ENCODE measurements around the gene KCNMA1. TPM values are rescaled to one million over a fixed set of nuclear protein-coding genes. Genes with fewer than 3 reads are reported as not detected.

The KCNMA1 gene
- total and polyA plus RNA-seq, 2 donors from 2014 or later = 4.2 to 8.9 TPM

DNA sequence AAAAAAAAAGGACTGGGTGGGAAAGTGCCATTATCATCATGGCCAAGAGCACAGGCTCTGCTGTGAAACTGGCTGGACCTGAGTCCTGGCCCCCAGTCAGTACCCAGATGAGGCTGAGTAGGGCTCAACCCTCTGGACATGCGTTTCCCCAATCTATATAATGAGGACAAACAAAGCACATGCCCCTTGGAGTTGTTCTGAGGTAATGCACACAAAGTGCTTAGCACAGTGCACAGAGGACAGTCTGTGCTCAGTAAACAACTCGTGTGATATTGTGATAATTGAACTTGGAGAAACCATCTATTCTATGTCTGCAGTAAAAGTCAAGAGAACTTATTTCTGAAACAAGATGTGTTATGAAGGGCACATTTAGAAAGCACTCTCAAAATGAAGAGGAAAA, 138.8 kb downstream of the KCNMA1 start:
- intact Hi-C loops (cut with DNase I) = no loop called here
- Histone ChIP-seq H3K27me3 (ENCODE audit: control insufficient read depth, insufficient read depth, low read length) (no peaks in the 10 kb centered on the region), H3K9ac (ENCODE audit: low read length in 3 of 3) (no peak overlapping the region), H3K4me1 (ENCODE audit: control insufficient read depth in 2 of 3, insufficient read depth in 2 of 3, low read depth in 1 of 3, low read length in 3 of 3) (peaks cover 0 to 5% (median 0%) of the 10 kb centered on the region in 3 donors), H3K36me3 (ENCODE audit: control insufficient read depth in 2 of 3, insufficient read depth in 3 of 3, low read length in 3 of 3) (no peaks in the 10 kb centered on the region), H3K4me3 (ENCODE audit: low read length in 3 of 3) (no peak overlapping the region), H3K27ac (ENCODE audit: low read depth in 2 of 2, low read length in 2 of 2) (no peak overlapping the region), H3K9me3 (ENCODE audit: control insufficient read depth in 2 of 3, insufficient read depth in 1 of 3, low read length in 3 of 3) (no peaks in the 10 kb centered on the region)
- DNase-seq (no peak), FAIRE-seq (no peak)
- TF ChIP-seq, protein P1, sequence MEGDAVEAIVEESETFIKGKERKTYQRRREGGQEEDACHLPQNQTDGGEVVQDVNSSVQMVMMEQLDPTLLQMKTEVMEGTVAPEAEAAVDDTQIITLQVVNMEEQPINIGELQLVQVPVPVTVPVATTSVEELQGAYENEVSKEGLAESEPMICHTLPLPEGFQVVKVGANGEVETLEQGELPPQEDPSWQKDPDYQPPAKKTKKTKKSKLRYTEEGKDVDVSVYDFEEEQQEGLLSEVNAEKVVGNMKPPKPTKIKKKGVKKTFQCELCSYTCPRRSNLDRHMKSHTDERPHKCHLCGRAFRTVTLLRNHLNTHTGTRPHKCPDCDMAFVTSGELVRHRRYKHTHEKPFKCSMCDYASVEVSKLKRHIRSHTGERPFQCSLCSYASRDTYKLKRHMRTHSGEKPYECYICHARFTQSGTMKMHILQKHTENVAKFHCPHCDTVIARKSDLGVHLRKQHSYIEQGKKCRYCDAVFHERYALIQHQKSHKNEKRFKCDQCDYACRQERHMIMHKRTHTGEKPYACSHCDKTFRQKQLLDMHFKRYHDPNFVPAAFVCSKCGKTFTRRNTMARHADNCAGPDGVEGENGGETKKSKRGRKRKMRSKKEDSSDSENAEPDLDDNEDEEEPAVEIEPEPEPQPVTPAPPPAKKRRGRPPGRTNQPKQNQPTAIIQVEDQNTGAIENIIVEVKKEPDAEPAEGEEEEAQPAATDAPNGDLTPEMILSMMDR (IDR thresholded peaks at IDR 0.05; ENCODE audit: borderline replicate concordance, extremely low read depth, insufficient read depth) = no peak

DNA sequence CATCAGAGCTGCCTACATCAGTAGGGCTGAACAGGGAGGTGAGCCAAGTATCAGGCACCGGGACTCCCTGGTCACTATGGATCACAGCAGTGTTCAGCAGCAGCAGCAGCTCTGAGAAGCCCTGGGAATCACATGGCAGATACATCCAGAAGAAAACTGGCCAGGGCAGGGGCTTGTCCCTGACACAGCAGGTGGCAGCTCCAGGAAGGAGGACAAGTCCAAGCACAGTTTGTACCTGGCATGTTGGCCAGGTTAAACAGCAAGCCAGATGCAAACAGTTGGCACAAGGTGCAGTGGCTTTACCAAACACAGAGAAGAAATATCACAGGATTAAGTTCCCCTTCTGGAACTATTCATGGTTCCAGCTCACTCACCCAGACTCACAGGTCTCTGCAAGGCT, 139.4 kb downstream of the KCNMA1 start:
- Histone ChIP-seq H3K36me3 (ENCODE audit: control insufficient read depth in 2 of 3, insufficient read depth in 3 of 3, low read length in 3 of 3) (no peaks in the 10 kb centered on the region), H3K27ac (ENCODE audit: low read depth in 2 of 2, low read length in 2 of 2) (no peak overlapping the region), H3K4me1 (ENCODE audit: control insufficient read depth in 2 of 3, insufficient read depth in 2 of 3, low read depth in 1 of 3, low read length in 3 of 3) (peaks cover 0 to 5% (median 0%) of the 10 kb centered on the region in 3 donors), H3K4me3 (ENCODE audit: low read length in 3 of 3) (no peak overlapping the region), H3K9ac (ENCODE audit: low read length in 3 of 3) (no peak overlapping the region), H3K27me3 (ENCODE audit: control insufficient read depth, insufficient read depth, low read length) (no peaks in the 10 kb centered on the region), H3K9me3 (ENCODE audit: control insufficient read depth in 2 of 3, insufficient read depth in 1 of 3, low read length in 3 of 3) (no peaks in the 10 kb centered on the region)
- intact Hi-C loops (cut with DNase I) = no loop called here
- FAIRE-seq (no peak), DNase-seq (no peak)
- TF ChIP-seq, protein P1 (IDR thresholded peaks at IDR 0.05; ENCODE audit: borderline replicate concordance, extremely low read depth, insufficient read depth) = no peak

DNA sequence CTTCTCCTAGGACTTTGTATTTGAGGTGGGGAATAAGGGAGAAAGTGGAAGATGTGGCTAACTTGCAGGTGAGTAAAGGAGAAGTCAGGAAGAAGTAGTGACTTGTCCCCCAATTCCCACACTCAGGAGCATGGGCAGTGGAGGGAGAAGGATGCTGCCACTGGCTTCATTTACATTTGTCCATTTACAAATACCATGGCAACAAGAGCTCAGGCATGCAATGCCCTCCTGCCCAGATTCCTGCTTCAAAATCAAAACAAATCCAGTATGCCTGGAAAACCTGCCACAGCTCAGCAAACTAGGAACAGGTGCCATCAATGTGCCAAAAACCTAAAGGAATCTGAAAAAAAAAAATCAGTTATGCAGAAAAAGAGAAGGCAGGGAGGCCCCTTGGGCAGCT, 139.9 kb downstream of the KCNMA1 start:
- Histone ChIP-seq H3K27ac (ENCODE audit: low read depth in 2 of 2, low read length in 2 of 2) (no peak overlapping the region), H3K36me3 (ENCODE audit: control insufficient read depth in 2 of 3, insufficient read depth in 3 of 3, low read length in 3 of 3) (no peaks in the 10 kb centered on the region), H3K4me1 (ENCODE audit: control insufficient read depth in 2 of 3, insufficient read depth in 2 of 3, low read depth in 1 of 3, low read length in 3 of 3) (peaks cover 0 to 5% (median 0%) of the 10 kb centered on the region in 3 donors), H3K9me3 (ENCODE audit: control insufficient read depth in 2 of 3, insufficient read depth in 1 of 3, low read length in 3 of 3) (no peaks in the 10 kb centered on the region), H3K27me3 (ENCODE audit: control insufficient read depth, insufficient read depth, low read length) (no peaks in the 10 kb centered on the region), H3K9ac (ENCODE audit: low read length in 3 of 3) (no peak overlapping the region), H3K4me3 (ENCODE audit: low read length in 3 of 3) (no peak overlapping the region)
- FAIRE-seq (no peak), DNase-seq (peak in 3 of 5 donors; percentile 45 to 62 (median 59))
- TF ChIP-seq, protein P1 (IDR thresholded peaks at IDR 0.05; ENCODE audit: borderline replicate concordance, extremely low read depth, insufficient read depth) = no peak
- intact Hi-C loops (cut with DNase I) = no loop called here

DNA sequence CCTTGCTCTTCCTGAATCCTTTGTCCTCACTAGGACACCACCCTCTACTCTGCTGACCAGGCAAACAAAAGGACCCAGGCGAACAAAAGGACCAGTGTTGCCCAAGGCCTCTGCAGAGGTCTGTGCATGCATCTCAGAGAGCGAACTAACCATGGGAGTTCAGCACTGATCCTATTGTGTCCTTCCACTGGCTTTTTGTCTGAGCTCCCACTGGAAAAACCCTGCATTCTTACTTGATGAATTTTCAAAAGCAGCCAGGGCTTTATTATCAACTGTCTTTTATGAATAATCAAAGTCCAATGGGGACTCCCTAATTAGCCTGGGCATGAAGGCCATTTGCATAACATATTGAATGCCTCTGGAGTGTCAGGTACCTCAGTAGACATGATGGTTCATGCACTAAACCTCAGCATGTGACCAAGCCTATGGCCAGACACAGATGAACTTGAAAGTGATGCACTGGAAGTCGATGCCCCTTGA, 140.6 kb downstream of the KCNMA1 start:
- DNase-seq (no peak), FAIRE-seq (no peak)
- Histone ChIP-seq H3K9ac (ENCODE audit: low read length in 3 of 3) (no peak overlapping the region), H3K9me3 (ENCODE audit: control insufficient read depth in 2 of 3, insufficient read depth in 1 of 3, low read length in 3 of 3) (no peaks in the 10 kb centered on the region), H3K4me1 (ENCODE audit: control insufficient read depth in 2 of 3, insufficient read depth in 2 of 3, low read depth in 1 of 3, low read length in 3 of 3) (peaks cover 0 to 5% (median 0%) of the 10 kb centered on the region in 3 donors), H3K27me3 (ENCODE audit: control insufficient read depth, insufficient read depth, low read length) (no peaks in the 10 kb centered on the region), H3K27ac (ENCODE audit: low read depth in 2 of 2, low read length in 2 of 2) (no peak overlapping the region), H3K4me3 (ENCODE audit: low read length in 3 of 3) (no peak overlapping the region), H3K36me3 (ENCODE audit: control insufficient read depth in 2 of 3, insufficient read depth in 3 of 3, low read length in 3 of 3) (no peaks in the 10 kb centered on the region)
- intact Hi-C loops (cut with DNase I) = no loop called here
- TF ChIP-seq, protein P1 (IDR thresholded peaks at IDR 0.05; ENCODE audit: borderline replicate concordance, extremely low read depth, insufficient read depth) = no peak

Measured in kidney (tissue), 14 donors.